ENCODE data around the gene CEP95.
"Not testable (repeated sequence)": the region's sequence is repeated elsewhere in the genome, so short reads cannot be mapped to it uniquely, and the experiment has no call there.

Gene CEP95

DNA sequence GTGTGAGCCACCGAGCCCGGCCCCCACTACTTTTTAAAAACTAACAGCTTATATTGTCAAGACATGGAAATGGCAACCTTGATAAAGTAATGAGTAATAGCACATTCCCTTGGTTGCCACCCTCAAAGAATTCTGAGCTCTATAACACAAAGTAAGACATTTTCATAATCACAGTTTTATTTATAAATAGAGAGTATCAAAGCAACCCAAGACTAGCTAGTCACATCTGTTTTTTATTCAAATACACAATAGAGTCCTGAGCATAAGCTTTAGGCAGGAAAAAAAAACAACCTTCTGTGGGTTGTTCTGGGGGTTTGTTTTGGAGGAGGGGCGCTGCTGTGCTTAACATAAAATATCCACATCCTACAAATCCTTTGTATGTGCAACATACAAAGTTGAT is 68.7 kb downstream of the CEP95 start:
- no peak for DNase-seq (ENCODE audit: low read depth)

- DNase-seq (ENCODE audit: low read depth), result not testable (repeated sequence)
These were observed 70.2 kb downstream of the CEP95 start for GRCh38 chr17:64577025-64577424.

DNA sequence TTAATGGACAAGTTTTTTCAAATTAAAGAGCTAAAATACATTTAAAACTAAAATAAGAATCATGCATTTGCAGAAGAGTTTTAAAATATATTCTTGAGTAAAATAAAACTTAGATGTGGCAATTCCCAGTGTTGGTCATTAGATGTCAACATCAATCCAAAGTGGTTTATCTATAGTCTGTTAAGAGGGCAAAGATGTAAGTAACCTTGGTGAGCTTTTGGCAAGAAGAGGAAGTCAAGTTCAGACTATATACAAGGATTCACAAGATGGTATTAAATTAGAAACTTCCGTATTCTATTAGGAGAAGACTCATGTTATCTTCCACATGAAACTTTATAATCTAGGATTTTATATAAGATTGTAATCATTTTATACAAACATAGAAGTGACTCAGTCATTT is 73.1 kb downstream of the CEP95 start:
- no peak for DNase-seq (ENCODE audit: low read depth)

DNA sequence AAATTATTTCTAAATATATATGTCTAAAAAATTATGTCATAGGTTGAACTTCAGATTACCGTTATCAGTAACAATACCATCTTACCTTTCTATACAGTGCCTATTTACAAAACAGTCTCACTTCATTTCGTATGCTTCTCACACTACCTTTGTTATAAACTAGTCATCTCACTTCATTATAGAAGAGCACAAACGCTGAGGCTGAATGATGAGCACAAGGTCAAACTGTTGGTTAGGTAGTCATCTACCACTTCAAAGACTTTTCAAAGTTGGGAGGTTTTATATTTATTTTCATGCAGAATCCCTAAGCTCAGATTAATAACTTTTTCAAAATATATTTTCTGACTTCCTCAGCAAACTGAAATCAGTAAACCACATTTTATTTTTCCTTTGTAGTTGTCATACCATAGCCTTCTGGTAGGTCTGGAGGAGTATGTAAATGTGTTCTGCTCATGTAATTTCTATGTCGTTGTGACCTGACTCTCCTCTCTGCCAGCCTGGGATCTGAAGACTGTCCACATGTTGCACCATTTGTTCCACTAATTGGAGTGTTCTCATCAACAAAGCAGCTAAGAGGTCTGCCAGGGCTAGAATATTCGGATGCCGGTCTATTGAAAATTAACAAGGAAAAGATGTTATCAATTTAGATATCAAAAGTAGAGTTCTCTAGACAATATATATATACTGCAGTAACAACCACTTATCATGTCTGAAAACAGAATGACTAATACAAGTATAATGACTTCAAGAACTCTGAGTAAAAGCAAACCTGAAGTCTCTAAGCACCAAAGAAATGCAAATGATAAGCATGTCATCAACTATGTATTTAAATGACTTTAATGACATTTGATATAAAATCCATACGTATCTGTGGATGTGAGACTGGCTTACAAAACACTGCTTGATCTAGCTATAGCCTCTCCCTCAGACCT is 73.9 kb downstream of the CEP95 start:
- no peak for DNase-seq (ENCODE audit: low read depth)

DNA sequence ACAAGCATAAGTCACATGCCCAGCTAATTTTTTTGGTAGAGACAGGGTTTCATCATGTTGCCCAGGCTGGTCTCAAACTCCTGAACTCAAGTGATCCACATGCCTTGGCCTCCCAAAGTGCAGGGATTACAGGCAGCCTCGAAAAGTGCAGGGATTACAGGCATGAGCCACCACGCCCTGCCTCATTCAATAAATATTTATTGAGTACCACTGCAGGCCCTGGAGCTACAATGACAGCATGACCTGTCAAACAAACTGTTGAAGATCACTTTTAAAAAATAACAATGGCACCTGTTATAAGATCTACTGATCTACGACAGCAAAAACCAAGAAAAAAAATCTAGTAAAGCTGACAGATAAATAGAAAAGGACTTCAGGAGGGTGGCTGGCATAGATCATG is 76.3 kb downstream of the CEP95 start:
- DNase-seq (ENCODE audit: low read depth), result no peak

GRCh38 chr17:64585146-64585545 is 78.4 kb downstream of the CEP95 start:
- no peak for DNase-seq (ENCODE audit: low read depth)
